ENCODE measurements around the gene PVR.
A peak's percentile ranks its signal among the peaks of the same experiment; 100 is the strongest.

Gene PVR

GRCh38 chr19:44644402-44645016 is 799 bp downstream of the PVR start:
- TF ChIP-seq CTCF (IDR thresholded peaks at IDR 0.05; ENCODE audit: borderline replicate concordance, control extremely low read depth, extremely low read depth, insufficient read depth, missing control alignments), result no peak
- DNase-seq (ENCODE audit: low spot score), result peak; percentile 51
- in situ Hi-C loops (cut with MboI; ENCODE audit: low sequenced_read_pairs, unreplicated experiment), result no loop called here

- no peak for DNase-seq (ENCODE audit: low spot score)
- TF ChIP-seq CTCF (IDR thresholded peaks at IDR 0.05; ENCODE audit: borderline replicate concordance, control extremely low read depth, extremely low read depth, insufficient read depth, missing control alignments), result no peak
- in situ Hi-C loops (cut with MboI; ENCODE audit: low sequenced_read_pairs, unreplicated experiment), result no loop called here
Measured at GRCh38 chr19:44645407-44646048, 1.8 kb downstream of the PVR start.

GRCh38 chr19:44646049-44646416 is 2.3 kb downstream of the PVR start:
- no peak for TF ChIP-seq CTCF (IDR thresholded peaks at IDR 0.05; ENCODE audit: borderline replicate concordance, control extremely low read depth, extremely low read depth, insufficient read depth, missing control alignments)
- DNase-seq (ENCODE audit: low spot score), result no peak
- in situ Hi-C loops (cut with MboI; ENCODE audit: low sequenced_read_pairs, unreplicated experiment), result no loop called here

- in situ Hi-C loops (cut with MboI; ENCODE audit: low sequenced_read_pairs, unreplicated experiment), result no loop called here
Measured at GRCh38 chr19:44647144-44647543, 3.4 kb downstream of the PVR start.

GRCh38 chr19:44648631-44649251 is 5.0 kb downstream of the PVR start:
- no peak for DNase-seq (ENCODE audit: low spot score)
- TF ChIP-seq CTCF (IDR thresholded peaks at IDR 0.05; ENCODE audit: borderline replicate concordance, control extremely low read depth, extremely low read depth, insufficient read depth, missing control alignments), result no peak
- in situ Hi-C loops (cut with MboI; ENCODE audit: low sequenced_read_pairs, unreplicated experiment), result no loop called here

More at GRCh38 chr19:44647144-44647543, 3.4 kb downstream of the PVR start:
- TF ChIP-seq CTCF (IDR thresholded peaks at IDR 0.05; ENCODE audit: borderline replicate concordance, control extremely low read depth, extremely low read depth, insufficient read depth, missing control alignments), result no peak
- no peak for DNase-seq (ENCODE audit: low spot score)

GRCh38 chr19:44649578-44650145 is 6.0 kb downstream of the PVR start:
- in situ Hi-C loops (cut with MboI; ENCODE audit: low sequenced_read_pairs, unreplicated experiment), result loop anchor here (10.0 kb wide), 1 partner anchor 75 kb away; no protein-coding TSS in a partner anchor

More at GRCh38 chr19:44649578-44650145, 6.0 kb downstream of the PVR start:
- no peak for TF ChIP-seq CTCF (IDR thresholded peaks at IDR 0.05; ENCODE audit: borderline replicate concordance, control extremely low read depth, extremely low read depth, insufficient read depth, missing control alignments)
- DNase-seq (ENCODE audit: low spot score), result no peak
